ENCODE results near the gene MTA3.

The MTA3 gene

DNA sequence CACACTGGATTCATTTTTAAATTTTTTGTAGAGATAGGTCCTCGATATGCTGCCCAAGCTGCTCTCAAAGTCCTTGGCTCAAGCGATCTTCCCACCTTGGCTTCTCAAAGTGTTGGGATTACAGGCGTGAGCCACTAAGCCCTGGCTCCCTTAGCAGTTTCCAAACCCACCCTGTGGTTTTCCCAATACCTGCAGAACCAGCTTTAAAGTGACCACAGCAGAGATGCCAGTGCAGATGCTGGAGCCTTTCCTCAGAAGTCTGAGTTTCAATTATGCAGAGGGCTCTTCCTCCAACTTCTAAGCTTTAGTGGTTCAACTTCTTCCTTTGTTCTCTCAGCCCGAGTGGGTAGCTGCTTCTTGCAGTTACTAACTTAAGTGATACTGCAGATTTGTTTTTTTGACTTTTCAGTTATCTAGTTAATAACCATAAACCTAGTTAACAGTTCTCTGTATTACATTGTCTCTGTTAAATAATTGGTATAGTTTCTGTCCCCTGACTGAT lies 232.1 kb downstream of the MTA3 start:
- TF ChIP-seq EP300 (IDR thresholded peaks at IDR 0.05; ENCODE audit: borderline replicate concordance) (no peak), TCF12 (IDR thresholded peaks at IDR 0.05; ENCODE audit: low read depth) (no peak), TEAD4 (IDR thresholded peaks at IDR 0.05) (no peak), TAF1 (IDR thresholded peaks at IDR 0.05; ENCODE audit: low read depth) (no peak), CEBPB (IDR thresholded peaks at IDR 0.05) (no peak), EGR1 (IDR thresholded peaks at IDR 0.05) (no peak)
- TF ChIP-seq, protein P1, sequence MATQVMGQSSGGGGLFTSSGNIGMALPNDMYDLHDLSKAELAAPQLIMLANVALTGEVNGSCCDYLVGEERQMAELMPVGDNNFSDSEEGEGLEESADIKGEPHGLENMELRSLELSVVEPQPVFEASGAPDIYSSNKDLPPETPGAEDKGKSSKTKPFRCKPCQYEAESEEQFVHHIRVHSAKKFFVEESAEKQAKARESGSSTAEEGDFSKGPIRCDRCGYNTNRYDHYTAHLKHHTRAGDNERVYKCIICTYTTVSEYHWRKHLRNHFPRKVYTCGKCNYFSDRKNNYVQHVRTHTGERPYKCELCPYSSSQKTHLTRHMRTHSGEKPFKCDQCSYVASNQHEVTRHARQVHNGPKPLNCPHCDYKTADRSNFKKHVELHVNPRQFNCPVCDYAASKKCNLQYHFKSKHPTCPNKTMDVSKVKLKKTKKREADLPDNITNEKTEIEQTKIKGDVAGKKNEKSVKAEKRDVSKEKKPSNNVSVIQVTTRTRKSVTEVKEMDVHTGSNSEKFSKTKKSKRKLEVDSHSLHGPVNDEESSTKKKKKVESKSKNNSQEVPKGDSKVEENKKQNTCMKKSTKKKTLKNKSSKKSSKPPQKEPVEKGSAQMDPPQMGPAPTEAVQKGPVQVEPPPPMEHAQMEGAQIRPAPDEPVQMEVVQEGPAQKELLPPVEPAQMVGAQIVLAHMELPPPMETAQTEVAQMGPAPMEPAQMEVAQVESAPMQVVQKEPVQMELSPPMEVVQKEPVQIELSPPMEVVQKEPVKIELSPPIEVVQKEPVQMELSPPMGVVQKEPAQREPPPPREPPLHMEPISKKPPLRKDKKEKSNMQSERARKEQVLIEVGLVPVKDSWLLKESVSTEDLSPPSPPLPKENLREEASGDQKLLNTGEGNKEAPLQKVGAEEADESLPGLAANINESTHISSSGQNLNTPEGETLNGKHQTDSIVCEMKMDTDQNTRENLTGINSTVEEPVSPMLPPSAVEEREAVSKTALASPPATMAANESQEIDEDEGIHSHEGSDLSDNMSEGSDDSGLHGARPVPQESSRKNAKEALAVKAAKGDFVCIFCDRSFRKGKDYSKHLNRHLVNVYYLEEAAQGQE (IDR thresholded peaks at IDR 0.05; ENCODE audit: low read depth), result no peak
- TF ChIP-seq, protein P2, sequence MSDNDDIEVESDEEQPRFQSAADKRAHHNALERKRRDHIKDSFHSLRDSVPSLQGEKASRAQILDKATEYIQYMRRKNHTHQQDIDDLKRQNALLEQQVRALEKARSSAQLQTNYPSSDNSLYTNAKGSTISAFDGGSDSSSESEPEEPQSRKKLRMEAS (IDR thresholded peaks at IDR 0.05), result no peak
- TF ChIP-seq, protein P3, sequence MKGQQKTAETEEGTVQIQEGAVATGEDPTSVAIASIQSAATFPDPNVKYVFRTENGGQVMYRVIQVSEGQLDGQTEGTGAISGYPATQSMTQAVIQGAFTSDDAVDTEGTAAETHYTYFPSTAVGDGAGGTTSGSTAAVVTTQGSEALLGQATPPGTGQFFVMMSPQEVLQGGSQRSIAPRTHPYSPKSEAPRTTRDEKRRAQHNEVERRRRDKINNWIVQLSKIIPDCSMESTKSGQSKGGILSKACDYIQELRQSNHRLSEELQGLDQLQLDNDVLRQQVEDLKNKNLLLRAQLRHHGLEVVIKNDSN (IDR thresholded peaks at IDR 0.05), result no peak

DNA sequence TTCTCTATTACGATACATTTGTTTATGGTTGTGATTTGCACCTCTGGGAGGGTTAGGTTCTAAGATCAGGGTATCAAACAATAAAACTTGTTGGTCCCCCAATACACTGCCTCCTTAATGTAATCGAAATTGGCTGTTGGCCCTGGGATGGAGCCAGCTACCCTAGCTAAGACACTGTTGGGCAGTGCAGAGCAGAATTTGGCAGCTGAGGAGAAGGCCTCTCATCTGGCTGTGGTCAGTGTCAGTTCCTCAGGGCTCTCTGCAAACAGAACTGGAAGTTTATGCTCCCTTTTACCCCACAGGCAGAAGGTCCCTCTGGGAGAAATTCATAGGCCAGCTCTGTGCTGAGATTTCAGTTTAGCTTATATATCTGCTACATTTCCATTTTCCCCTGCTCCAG lies 232.5 kb downstream of the MTA3 start:
- TF ChIP-seq TCF12 (IDR thresholded peaks at IDR 0.05; ENCODE audit: low read depth), result no peak
- no peak for TF ChIP-seq EGR1 (IDR thresholded peaks at IDR 0.05)
- TF ChIP-seq, protein P3 (IDR thresholded peaks at IDR 0.05), result no peak
- no peak for TF ChIP-seq YY1 (IDR thresholded peaks at IDR 0.05; ENCODE audit: low read depth)
- no peak for TF ChIP-seq NFIC (IDR thresholded peaks at IDR 0.05)
- TF ChIP-seq ZBTB7A (IDR thresholded peaks at IDR 0.05; ENCODE audit: low read depth), result no peak
- TF ChIP-seq TEAD4 (IDR thresholded peaks at IDR 0.05), result no peak

DNA sequence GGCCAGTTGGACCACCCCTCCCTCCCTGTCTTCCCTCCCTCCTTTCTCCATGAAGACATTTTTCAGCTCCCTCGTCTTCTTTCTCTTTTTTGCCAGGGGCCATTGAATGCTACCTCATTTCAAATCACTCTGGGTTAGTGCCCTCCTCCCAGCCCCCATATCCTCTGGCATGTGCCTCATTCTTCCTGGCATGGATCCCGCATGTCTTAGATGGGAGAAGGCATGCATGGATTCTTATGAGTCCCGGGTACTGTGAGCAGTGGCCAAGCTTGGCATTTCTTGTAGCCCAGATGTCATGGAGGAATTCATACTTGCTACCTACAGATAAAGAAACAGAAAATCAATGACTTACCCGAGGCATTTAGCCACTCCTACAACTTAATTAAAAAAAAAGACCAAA lies 232.9 kb downstream of the MTA3 start:
- no peak for TF ChIP-seq YY1 (IDR thresholded peaks at IDR 0.05; ENCODE audit: low read depth)
- TF ChIP-seq ZBTB7A (IDR thresholded peaks at IDR 0.05; ENCODE audit: low read depth), result no peak

DNA sequence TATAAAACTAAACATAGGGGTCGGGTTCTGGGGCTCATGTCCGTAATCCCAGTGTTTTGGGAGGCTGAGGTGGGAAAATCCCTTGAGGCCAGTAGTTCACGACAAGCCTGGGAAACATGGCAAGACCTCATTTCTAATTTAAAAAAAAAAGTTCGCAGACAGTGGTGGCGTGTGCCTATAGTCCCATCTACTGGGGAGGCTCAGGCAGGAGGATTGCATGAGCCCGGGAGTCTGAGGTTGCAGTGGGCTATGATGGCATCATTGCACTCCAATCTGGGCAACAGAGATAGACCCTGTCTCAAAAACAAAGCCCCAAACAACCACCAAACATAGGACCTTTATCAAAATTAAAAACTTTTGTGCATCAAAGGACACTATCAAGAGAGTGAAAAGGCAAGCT lies 233.7 kb downstream of the MTA3 start:
- TF ChIP-seq, protein P2 (IDR thresholded peaks at IDR 0.05), result no peak
- TF ChIP-seq RAD21 (IDR thresholded peaks at IDR 0.05; ENCODE audit: low read depth) (no peak), ZBTB7A (IDR thresholded peaks at IDR 0.05; ENCODE audit: low read depth) (no peak), TCF12 (IDR thresholded peaks at IDR 0.05; ENCODE audit: low read depth) (no peak), NFIC (IDR thresholded peaks at IDR 0.05) (no peak), YY1 (IDR thresholded peaks at IDR 0.05; ENCODE audit: low read depth) (no peak), CREB1 (IDR thresholded peaks at IDR 0.05; ENCODE audit: low read depth) (no peak), FOXM1 (IDR thresholded peaks at IDR 0.05; ENCODE audit: borderline replicate concordance, low read depth) (no peak), EP300 (IDR thresholded peaks at IDR 0.05; ENCODE audit: borderline replicate concordance) (no peak), CEBPB (IDR thresholded peaks at IDR 0.05) (no peak), TAF1 (IDR thresholded peaks at IDR 0.05; ENCODE audit: low read depth) (no peak), EGR1 (IDR thresholded peaks at IDR 0.05) (no peak), TEAD4 (IDR thresholded peaks at IDR 0.05) (no peak)
- TF ChIP-seq, protein P3 (IDR thresholded peaks at IDR 0.05), result no peak
- TF ChIP-seq, protein P1 (IDR thresholded peaks at IDR 0.05; ENCODE audit: low read depth), result no peak

DNA sequence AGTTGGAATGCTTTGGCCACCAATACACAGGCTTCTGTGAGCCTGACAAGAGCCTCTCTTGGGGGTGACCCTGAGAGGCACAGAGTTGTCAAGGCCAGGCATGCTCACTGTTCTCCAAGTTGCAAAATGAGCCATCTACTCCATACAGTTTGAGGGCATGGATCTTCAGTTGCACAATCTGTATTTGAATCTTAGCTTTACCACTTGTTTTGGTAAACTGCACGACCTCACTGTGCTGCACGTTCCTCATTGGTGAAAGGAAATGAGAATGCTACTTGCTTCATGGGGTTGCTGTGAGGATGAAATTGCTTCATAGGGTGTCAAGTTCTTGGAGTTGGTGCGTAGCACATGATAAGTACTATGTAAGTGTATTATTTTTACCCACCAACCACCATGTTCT lies 235.9 kb downstream of the MTA3 start:
- TF ChIP-seq EGR1 (IDR thresholded peaks at IDR 0.05) (no peak), FOXM1 (IDR thresholded peaks at IDR 0.05; ENCODE audit: borderline replicate concordance, low read depth) (no peak), CEBPB (IDR thresholded peaks at IDR 0.05) (no peak), RAD21 (IDR thresholded peaks at IDR 0.05; ENCODE audit: low read depth) (no peak), NFIC (IDR thresholded peaks at IDR 0.05) (no peak), TEAD4 (IDR thresholded peaks at IDR 0.05) (no peak)
- TF ChIP-seq, protein P3 (IDR thresholded peaks at IDR 0.05), result no peak

DNA sequence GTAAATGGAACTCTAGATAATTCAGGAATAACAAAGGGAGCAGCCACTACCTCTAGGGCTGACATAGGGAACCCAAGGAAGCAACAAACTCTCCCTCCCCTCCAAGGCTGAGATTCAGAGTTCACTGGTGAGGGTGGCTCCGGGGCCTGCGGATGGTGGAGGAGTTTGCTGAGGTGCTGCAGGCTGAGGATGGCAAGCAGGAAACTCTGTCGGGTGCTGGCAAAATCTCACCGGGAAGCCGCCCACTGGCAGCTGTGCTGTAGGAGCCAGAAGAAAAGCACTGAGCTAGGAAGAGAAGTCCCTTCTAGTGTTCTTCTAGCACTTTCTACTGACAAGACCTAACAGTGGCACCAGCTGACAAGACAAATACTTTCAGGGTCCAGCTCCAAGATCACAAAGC lies 236.5 kb downstream of the MTA3 start:
- no peak for TF ChIP-seq TEAD4 (IDR thresholded peaks at IDR 0.05)
- no peak for TF ChIP-seq CREB1 (IDR thresholded peaks at IDR 0.05; ENCODE audit: low read depth)
- no peak for TF ChIP-seq EP300 (IDR thresholded peaks at IDR 0.05; ENCODE audit: borderline replicate concordance)
- TF ChIP-seq FOXM1 (IDR thresholded peaks at IDR 0.05; ENCODE audit: borderline replicate concordance, low read depth), result no peak
- TF ChIP-seq TAF1 (IDR thresholded peaks at IDR 0.05; ENCODE audit: low read depth), result no peak
- no peak for TF ChIP-seq YY1 (IDR thresholded peaks at IDR 0.05; ENCODE audit: low read depth)
- TF ChIP-seq NFIC (IDR thresholded peaks at IDR 0.05), result no peak
- TF ChIP-seq RAD21 (IDR thresholded peaks at IDR 0.05; ENCODE audit: low read depth), result no peak
- no peak for TF ChIP-seq ZBTB7A (IDR thresholded peaks at IDR 0.05; ENCODE audit: low read depth)
- no peak for TF ChIP-seq CEBPB (IDR thresholded peaks at IDR 0.05)
- TF ChIP-seq EGR1 (IDR thresholded peaks at IDR 0.05), result no peak
- TF ChIP-seq TCF12 (IDR thresholded peaks at IDR 0.05; ENCODE audit: low read depth), result no peak
- TF ChIP-seq, protein P2 (IDR thresholded peaks at IDR 0.05), result no peak
